ENCODE results near the gene KIF1A. TPM values are rescaled to one million over a fixed set of nuclear protein-coding genes. Genes with fewer than 3 reads are reported as not detected.

KIF1A gene
- total RNA-seq, 1 experiment from 2014 or later, result 0.14 TPM

GRCh38 chr2:240736281-240737250, 83.5 kb downstream of the KIF1A start:
- DNase-seq (ENCODE audit: low read depth), result no peak

GRCh38 chr2:240735476-240735875, 84.5 kb downstream of the KIF1A start:
- no peak for DNase-seq (ENCODE audit: low read depth)

GRCh38 chr2:240734756-240735155, 85.3 kb downstream of the KIF1A start:
- DNase-seq (ENCODE audit: low read depth), result no peak

GRCh38 chr2:240733803-240734495, 86.1 kb downstream of the KIF1A start:
- no peak for DNase-seq (ENCODE audit: low read depth)

GRCh38 chr2:240732911-240733622, 87.0 kb downstream of the KIF1A start:
- peak; percentile 5 for DNase-seq (ENCODE audit: low read depth)

GRCh38 chr2:240732184-240732583, 87.8 kb downstream of the KIF1A start:
- no peak for DNase-seq (ENCODE audit: low read depth)

GRCh38 chr2:240731178-240731545, 88.9 kb downstream of the KIF1A start:
- no peak for DNase-seq (ENCODE audit: low read depth)

- no peak for DNase-seq (ENCODE audit: low read depth)
Observed at GRCh38 chr2:240730501-240731177, 89.4 kb downstream of the KIF1A start.

- DNase-seq (ENCODE audit: low read depth), result no peak
Observed at GRCh38 chr2:240728827-240729226, 91.2 kb downstream of the KIF1A start.

- no peak for DNase-seq (ENCODE audit: low read depth)
Observed at GRCh38 chr2:240728361-240728760, 91.7 kb downstream of the KIF1A start.

- no peak for DNase-seq (ENCODE audit: low read depth)
Observed at GRCh38 chr2:240727913-240728312, 92.1 kb downstream of the KIF1A start.

GRCh38 chr2:240727439-240727838, 92.6 kb downstream of the KIF1A start:
- DNase-seq (ENCODE audit: low read depth), result no peak

- no peak for DNase-seq (ENCODE audit: low read depth)
Observed at GRCh38 chr2:240726876-240727275, 93.1 kb downstream of the KIF1A start.

GRCh38 chr2:240725671-240726070, 94.3 kb downstream of the KIF1A start:
- no peak for DNase-seq (ENCODE audit: low read depth)

- no peak for DNase-seq (ENCODE audit: low read depth)
Observed at GRCh38 chr2:240725266-240725665, 94.8 kb downstream of the KIF1A start.

GRCh38 chr2:240724431-240724830, 95.6 kb downstream of the KIF1A start:
- no peak for DNase-seq (ENCODE audit: low read depth)

GRCh38 chr2:240723851-240724250, 96.2 kb downstream of the KIF1A start:
- DNase-seq (ENCODE audit: low read depth), result no peak

- DNase-seq (ENCODE audit: low read depth), result no peak
Observed at GRCh38 chr2:240722796-240723735, 97.0 kb downstream of the KIF1A start.

- no peak for DNase-seq (ENCODE audit: low read depth)
Observed at GRCh38 chr2:240722376-240722775, 97.6 kb downstream of the KIF1A start.

- DNase-seq (ENCODE audit: low read depth), result no peak
Observed at GRCh38 chr2:240721596-240722180, 98.3 kb downstream of the KIF1A start.
